HUDEP-2 (cell line): Measurements from ENCODE around the gene CAD.

Source experiments
- DNase-seq, 76 experiments: peaks; one replicate each; lab custom pipeline; 2025; ENCODE audit not compliant: unreplicated experiment in 76 of 76; lab: John Stamatoyannopoulos, UW

CAD gene

DNA sequence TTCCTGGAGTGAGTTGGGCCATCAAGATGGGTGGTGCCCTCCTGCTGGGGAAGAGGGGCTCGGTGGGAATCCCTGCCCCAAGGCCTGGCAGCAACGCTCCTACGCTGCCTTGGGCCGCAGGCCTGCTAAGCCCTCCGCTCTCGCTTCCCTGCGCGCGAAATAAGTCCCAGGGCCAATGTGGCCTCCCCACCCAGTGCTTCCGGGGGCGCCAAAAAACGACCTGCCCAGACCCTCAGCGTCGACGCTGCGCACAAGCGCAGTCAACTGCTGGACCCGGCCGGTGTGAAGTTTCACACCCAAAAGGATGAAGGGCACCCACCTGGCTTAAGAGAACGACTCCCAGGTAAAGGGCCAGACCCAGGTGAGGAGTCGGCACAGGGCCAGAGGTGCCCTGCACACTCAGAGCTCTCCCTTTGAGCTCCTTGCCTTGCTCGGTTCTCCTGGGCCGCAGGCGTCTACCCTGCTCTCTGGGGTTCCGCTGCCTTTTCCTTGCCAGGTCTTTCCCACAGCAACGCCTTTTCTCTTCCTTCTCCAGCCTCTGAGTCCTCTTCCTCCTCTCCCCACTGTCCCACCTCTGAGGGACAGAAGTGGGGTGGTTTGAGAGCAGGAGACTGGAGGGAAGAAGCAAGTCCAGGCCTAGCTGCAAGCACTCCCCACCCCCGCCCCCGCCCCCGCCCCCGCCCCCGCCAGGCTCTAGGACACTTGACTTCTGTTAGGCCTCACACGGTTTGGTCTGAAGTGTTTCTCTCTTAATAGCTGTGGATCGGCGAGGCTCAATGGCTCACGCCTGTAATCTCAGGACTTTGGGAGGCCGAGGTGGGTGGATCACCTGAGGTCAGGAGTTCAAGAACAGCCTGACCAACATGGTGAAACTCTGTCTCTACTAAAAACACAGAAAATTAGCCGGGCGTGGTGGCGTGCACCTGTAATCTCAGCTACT is 58.3 kb downstream of the CAD start, which contains the start of gene DNAJC5G:
Gene DNAJC5G, plus strand, starts transcription at position 223 of the 940 bp plus-strand sequence. CDS start 1,296 bp downstream, outside the sequence.
- no peak for DNase-seq

DNA sequence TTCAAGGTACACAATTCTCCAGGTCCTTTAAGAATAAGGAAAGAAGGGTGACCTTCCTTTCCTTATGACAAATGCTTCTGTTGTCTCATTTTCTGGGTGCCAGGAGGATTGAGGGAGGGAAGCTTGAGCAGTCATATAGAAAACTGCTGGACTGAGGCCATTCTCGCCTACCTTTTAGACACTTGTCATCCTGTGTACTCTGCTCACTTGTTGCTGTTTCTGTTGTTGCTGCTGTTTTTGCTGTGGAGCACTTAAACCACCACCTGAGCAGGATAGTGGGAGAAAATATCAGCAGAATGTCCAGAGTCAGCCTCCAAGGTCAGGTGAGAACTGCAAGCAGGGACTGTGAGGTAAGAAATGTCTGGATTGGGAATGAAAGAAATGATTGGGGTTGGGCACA is 60.8 kb downstream of the CAD start:
- DNase-seq: no peak

GRCh38 chr2:27280826-27281225 is 63.7 kb downstream of the CAD start:
- no peak for DNase-seq

DNA sequence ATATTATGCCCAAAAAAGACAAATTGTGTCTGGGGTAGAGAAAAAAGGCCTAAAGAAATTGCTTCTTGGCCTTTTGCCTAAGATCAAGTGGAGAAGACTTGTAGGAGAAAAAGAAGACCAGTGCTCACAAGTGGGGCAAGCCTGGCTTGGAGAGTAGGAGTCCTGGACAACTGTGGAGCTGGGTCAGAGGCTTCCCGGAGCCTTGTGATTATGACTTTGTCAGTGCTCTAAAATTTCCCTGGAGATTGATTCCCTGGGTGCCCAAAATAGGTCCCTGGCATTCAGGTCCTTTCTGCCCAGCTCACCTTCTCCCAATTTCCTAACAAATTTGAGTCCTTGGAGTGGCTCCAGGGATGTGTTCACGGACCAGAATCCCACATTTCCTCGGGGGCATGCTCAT is 64.3 kb downstream of the CAD start:
- no peak for DNase-seq

GRCh38 chr2:27281855-27282559 is 64.8 kb downstream of the CAD start, which contains the start of gene TRIM54:
TRIM54 (plus strand) TSS chr2:27282429; CDS start chr2:27282732, 303 bp downstream.
- DNase-seq: no peak

GRCh38 chr2:27282892-27283291 is 65.7 kb downstream of the CAD start:
- DNase-seq: no peak

DNA sequence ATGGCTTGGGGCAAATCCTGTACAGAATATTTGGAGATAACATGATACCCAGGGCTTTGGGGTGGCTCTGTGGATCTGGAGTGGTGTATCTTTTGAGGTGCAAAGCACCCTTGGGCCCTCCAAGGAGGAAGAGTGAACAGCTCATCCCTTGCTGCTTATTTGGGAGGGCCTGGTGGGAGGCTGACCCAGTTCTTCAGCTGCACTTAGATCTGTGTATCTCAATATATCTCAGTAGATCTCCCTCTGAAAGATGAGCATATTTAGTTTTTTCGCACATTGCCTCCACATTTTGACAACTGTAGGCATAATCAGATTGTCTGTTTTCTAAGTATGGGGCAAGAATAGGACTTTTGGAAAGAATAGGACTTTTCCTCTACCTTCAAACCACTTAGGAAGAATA is 67.8 kb downstream of the CAD start:
- DNase-seq: no peak

GRCh38 chr2:27285481-27285880 is 68.3 kb downstream of the CAD start:
- no peak for DNase-seq

DNA sequence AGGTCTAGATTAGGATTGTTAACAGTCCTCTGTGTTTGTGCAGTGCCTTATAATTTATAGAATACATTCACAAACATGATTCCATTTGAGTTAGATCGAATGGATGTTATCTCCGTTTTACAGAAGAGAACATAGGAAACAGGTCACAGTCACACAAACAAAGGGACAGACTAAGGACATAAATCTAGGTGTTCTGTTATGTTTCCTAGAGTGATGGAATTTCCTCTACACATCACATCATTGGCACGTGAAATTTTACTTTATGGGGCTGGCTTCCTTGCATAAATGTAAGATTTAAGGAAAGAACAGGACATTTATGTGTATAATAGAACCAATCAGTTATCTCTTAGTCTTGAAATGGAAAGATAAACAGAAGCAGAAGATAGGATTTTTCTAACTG is 71.4 kb downstream of the CAD start:
- DNase-seq: no peak

GRCh38 chr2:27290549-27290948 is 73.4 kb downstream of the CAD start:
- no peak for DNase-seq

DNA sequence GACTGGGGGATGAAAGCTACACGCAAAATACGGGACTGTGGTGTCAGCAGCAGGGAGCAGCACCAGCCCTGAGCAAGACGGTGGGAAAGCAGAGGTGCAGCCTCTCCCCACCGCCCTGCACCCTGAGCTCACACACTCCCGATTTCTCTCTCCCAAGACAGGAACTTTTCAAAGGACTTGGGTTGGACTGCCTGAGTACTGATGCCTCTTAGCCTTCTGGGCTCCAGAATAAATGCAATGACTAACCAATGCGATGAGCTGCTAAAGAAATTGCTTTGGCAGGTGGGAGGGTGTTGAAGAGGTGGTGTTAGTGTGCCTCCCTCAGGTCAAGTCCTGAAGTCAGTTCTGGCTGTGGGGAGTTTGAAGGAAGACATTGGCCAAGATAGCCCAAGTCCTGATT is 74.7 kb downstream of the CAD start:
- peak in 4 of 76 experiments; percentile 3 to 22 (median 4) for DNase-seq
